H7 (cell line): Measurements from ENCODE around the gene PCGF6. TPM values are rescaled to one million over a fixed set of nuclear protein-coding genes. Genes with fewer than 3 reads are reported as not detected.
"Not testable (repeated sequence)": the region's sequence is repeated elsewhere in the genome, so short reads cannot be mapped to it uniquely, and the experiment has no call there.

ENCODE experiments used
- DNase-seq: peaks from one replicate; pipeline ENCODE4 v3.0.0; 2012
- H3K27me3 ChIP-seq: 2 replicates; pipeline ENCODE4 v1.6.0; 2011; ENCODE audit warnings: mild to moderate bottlenecking, low read length; ENCODE audit not compliant: control insufficient read depth, insufficient read depth
- H3K36me3 ChIP-seq: replicated peaks from 2 replicates; pipeline ENCODE4 v1.5.1; 2011; ENCODE audit warnings: low read length; ENCODE audit not compliant: control insufficient read depth, insufficient read depth
- H3K4me3 ChIP-seq: 2 replicates; pipeline ENCODE4 v1.5.1; 2011; ENCODE audit warnings: low read depth, mild to moderate bottlenecking, control low read depth, low read length, moderate library complexity; ENCODE audit not compliant: insufficient read depth
- total RNA-seq: library from RNA; depleted of rRNA; stranded (reverse); fragments of >200 nt; shearing (Covaris generic); gene quantifications from 2 replicates; pipeline ENCODE4 v1.2.3, GENCODE V29; 2014

Gene PCGF6
- total RNA-seq, 1 experiment from 2014 or later: 22.4 TPM

DNA sequence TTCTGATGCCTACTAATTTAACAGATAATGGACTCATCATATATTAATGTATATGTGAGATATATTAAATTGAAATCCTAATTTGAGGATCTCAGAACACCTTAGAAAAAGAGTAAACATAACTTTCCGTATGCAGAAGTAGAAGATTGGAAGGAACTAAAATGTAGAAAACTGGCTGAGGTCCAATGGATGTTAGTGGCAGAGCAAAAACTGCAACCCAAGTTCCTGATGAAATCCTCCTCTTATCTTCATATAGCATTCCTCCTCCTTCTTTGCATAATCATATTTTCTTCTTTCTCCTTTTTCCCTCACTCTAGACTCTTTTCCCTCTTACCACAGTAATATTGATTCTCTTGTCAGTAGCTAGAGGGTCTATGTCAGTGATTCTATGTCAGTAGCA lies 68.0 kb downstream of the PCGF6 start:
- H3K27me3 ChIP-seq: peaks cover 12% of the 10 kb centered on the region
- no peaks in the 10 kb centered on the region for H3K36me3 ChIP-seq
- H3K4me3 ChIP-seq: no peak overlapping the region
- no peak for DNase-seq

GRCh38 chr10:103281753-103282152 lies 69.2 kb downstream of the PCGF6 start:
- Histone ChIP-seq H3K4me3 (peak overlapping the region; percentile 11; the same call in 1 of the 2 replicates), H3K36me3 (no peaks in the 10 kb centered on the region), H3K27me3 (peaks cover 23% of the 10 kb centered on the region)
- DNase-seq: peak; percentile 84

GRCh38 chr10:103280506-103280905 lies 70.4 kb downstream of the PCGF6 start:
- no peaks in the 10 kb centered on the region for H3K36me3 ChIP-seq
- H3K4me3 ChIP-seq: no peak overlapping the region
- H3K27me3 ChIP-seq: peaks cover 36% of the 10 kb centered on the region
- no peak for DNase-seq

GRCh38 chr10:103280031-103280430 lies 70.9 kb downstream of the PCGF6 start:
- peaks cover 38% of the 10 kb centered on the region for H3K27me3 ChIP-seq
- DNase-seq: no peak
- H3K4me3 ChIP-seq: no peak overlapping the region

GRCh38 chr10:103278862-103279298 lies 72.1 kb downstream of the PCGF6 start:
- peak; percentile 72 for DNase-seq
- no peaks in the 10 kb centered on the region for H3K36me3 ChIP-seq
- H3K4me3 ChIP-seq: peak overlapping the region; percentile 61; the same call in 1 of the 2 replicates
- H3K27me3 ChIP-seq: peaks cover 38% of the 10 kb centered on the region

More at GRCh38 chr10:103280031-103280430, 70.9 kb downstream of the PCGF6 start:
- no peaks in the 10 kb centered on the region for H3K36me3 ChIP-seq

GRCh38 chr10:103278537-103278823 lies 72.5 kb downstream of the PCGF6 start:
- Histone ChIP-seq H3K27me3 (peaks cover 38% of the 10 kb centered on the region), H3K36me3 (no peaks in the 10 kb centered on the region), H3K4me3 (peak overlapping the region; percentile 61)
- peak; percentile 32 for DNase-seq

DNA sequence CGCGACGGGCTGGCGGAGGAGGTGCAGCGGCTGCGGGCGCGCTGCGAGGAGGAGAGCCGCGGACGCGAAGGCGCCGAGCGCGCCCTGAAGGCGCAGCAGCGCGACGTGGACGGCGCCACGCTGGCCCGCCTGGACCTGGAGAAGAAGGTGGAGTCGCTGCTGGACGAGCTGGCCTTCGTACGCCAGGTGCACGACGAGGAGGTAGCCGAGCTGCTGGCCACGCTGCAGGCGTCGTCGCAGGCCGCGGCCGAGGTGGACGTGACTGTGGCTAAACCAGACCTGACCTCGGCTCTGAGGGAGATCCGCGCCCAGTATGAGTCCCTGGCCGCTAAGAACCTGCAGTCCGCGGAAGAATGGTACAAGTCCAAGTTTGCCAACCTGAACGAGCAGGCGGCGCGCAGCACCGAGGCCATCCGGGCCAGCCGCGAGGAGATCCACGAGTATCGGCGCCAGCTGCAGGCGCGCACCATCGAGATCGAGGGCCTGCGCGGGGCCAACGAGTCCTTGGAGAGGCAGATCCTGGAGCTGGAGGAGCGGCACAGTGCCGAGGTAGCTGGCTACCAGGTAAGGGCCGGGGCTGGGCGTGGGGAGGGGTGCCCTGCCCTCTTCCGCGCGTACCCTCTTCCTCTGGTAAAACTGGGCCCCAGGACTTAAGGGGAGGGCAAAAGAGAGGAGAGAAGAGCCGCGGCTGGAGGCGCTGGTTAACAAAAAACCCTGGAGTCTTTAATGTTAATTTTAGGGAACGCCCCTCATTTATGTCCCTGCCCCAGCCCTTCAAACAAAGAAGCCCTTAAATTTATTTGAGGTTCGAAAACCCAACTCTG lies 73.0 kb downstream of the PCGF6 start:
- Histone ChIP-seq H3K4me3 (peak overlapping the region; percentile 61), H3K27me3 (peaks cover 38% of the 10 kb centered on the region), H3K36me3 (no peaks in the 10 kb centered on the region)
- DNase-seq: peak; percentile 68

DNA sequence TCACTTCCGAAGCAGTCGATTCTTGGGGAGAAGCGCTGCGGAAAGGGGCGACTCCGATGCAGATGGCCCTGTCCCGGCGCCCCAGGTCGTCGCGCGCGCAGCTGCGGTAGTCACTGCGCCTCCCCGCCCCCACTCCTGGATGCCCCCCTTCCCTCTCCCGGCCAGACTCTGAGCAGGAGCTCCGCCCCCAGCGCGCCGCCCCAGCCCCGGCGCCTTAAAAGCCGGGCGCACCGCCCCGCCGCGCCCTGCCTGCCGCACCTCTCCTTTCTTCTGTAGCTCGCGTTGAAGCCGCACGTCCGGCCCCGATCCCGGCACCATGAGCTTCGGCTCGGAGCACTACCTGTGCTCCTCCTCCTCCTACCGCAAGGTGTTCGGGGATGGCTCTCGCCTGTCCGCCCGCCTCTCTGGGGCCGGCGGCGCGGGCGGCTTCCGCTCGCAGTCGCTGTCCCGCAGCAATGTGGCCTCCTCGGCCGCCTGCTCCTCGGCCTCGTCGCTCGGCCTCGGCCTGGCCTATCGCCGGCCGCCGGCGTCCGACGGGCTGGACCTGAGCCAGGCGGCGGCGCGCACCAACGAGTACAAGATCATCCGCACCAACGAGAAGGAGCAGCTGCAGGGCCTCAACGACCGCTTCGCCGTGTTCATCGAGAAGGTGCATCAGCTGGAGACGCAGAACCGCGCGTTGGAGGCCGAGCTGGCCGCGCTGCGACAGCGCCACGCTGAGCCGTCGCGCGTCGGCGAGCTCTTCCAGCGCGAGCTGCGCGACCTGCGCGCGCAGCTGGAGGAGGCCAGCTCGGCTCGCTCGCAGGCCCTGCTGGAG lies 73.8 kb downstream of the PCGF6 start, which contains the start of gene INA:
Gene INA (plus strand): TSS at position 243 of the 817 bp plus-strand sequence. CDS start 74 bp downstream, at position 317.
- peak; percentile 94 for DNase-seq
- H3K36me3 ChIP-seq: no peaks in the 10 kb centered on the region
- H3K27me3 ChIP-seq: peaks cover 38% of the 10 kb centered on the region
- peak within 1 kb of the TSS; percentile 61 for H3K4me3 ChIP-seq

GRCh38 chr10:103276251-103276895 lies 74.6 kb downstream of the PCGF6 start:
- no peak for DNase-seq
- Histone ChIP-seq H3K36me3 (no peaks in the 10 kb centered on the region), H3K27me3 (peaks cover 38% of the 10 kb centered on the region), H3K4me3 (peak overlapping the region; percentile 61)

GRCh38 chr10:103273041-103273441 lies 77.9 kb downstream of the PCGF6 start:
- no peak overlapping the region for H3K4me3 ChIP-seq
- H3K36me3 ChIP-seq: no peaks in the 10 kb centered on the region
- no peak for DNase-seq
- peaks cover 27% of the 10 kb centered on the region for H3K27me3 ChIP-seq

DNA sequence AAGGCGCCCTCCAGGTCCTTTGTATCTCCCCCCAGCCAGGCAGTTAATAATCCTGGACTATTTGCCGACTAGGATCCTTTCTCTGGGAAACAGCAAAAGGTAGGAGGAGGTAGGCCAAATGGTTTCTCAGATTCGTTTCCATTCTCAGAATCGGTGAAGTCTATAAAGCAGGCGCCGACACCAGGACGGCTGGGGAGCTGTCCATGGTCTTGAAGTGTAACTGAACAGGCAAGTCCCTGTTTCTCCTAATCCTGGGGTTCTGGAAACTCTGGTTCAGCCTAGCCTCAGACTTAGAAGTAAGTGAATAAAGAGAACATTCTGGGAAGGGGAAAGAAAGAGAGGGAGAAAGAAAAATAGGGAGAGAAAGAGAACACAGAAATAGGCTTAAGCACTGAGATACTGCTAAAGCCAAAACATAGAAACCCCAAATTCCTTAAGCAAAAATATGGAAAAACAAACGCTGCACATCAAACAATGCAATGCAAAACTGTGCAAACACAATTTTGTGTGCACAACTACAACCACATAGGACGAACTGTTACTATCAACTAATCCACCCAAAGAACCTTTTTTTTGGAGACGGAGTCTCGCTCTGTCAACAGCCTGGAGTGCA lies 85.1 kb downstream of the PCGF6 start:
- no peaks in the 10 kb centered on the region for H3K36me3 ChIP-seq
- DNase-seq: peak; percentile 73
- H3K27me3 ChIP-seq: no peaks in the 10 kb centered on the region
- H3K4me3 ChIP-seq: no peak overlapping the region

DNA sequence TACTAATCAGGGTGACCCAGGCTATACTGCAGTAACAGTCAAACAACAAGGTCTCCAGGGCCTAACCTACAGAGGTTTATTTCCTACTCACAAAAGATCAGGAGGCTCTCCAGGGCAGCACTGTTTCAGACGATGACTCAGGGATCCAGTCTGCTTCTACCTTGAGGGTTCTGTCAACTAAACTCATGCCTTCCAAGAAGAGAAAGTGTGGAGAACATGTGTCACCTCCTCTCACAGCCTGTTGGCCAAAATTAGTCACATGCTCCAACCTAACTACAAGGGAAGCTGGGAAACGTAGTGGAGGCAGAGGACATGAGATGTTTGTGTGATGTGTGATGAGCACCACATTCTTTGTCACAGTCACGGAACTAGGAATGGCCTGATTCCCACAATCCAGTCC lies 88.7 kb downstream of the PCGF6 start:
- Histone ChIP-seq H3K36me3 (no peaks in the 10 kb centered on the region), H3K27me3 (no peaks in the 10 kb centered on the region), H3K4me3 (no peak overlapping the region)
- no peak for DNase-seq

GRCh38 chr10:103259989-103260388 lies 91.0 kb downstream of the PCGF6 start:
- Histone ChIP-seq H3K4me3 (no peak overlapping the region), H3K36me3 (no peaks in the 10 kb centered on the region), H3K27me3 (no peaks in the 10 kb centered on the region)
- no peak for DNase-seq

- H3K4me3 ChIP-seq, DNase-seq, H3K36me3 ChIP-seq, H3K27me3 ChIP-seq: not testable (repeated sequence)
Observed at GRCh38 chr10:103258928-103259327, 92.0 kb downstream of the PCGF6 start.
